HEK293 (cell line): Measurements from ENCODE around the gene ELOVL6.

ENCODE experiments used
- CTCF ChIA-PET: fragments of 350-600 bp; formaldehyde crosslinking; extraction: SDS; loops from one replicate; lab custom pipeline; 2021; ENCODE audit warnings: antibody characterized with exemption; lab: Yijun Ruan, JAX
- POLR2A ChIA-PET: fragments of 300-600 bp; formaldehyde crosslinking; extraction: SDS; loops from one replicate; lab custom pipeline; 2020; ENCODE audit warnings: antibody characterized with exemption, inconsistent platforms; lab: Yijun Ruan, JAX
- H3K27ac ChIP-seq: fragments of 200-500 bp; sonication (Bioruptor generic); 2 replicates; pipeline ENCODE4 v1.5.1; 2014; ENCODE audit warnings: low read depth, low read length, control low read depth, inconsistent platforms; ENCODE audit errors: extremely low read depth
- H3K36me3 ChIP-seq, 2 experiments: fragments of 200-500 bp in 1 of 2; sonication (Bioruptor generic) in 1 of 2; 1 replicate in 1 of 2; 2 replicates in 1 of 2; pipeline ENCODE4 v1.5.1; 2014 to 2017; ENCODE audit warnings: inconsistent platforms in 2 of 2, low read length in 2 of 2; ENCODE audit not compliant: control insufficient read depth in 2 of 2, insufficient read depth in 1 of 2
- H3K4me1 ChIP-seq: fragments of 200-500 bp; sonication (Bioruptor generic); 2 replicates; pipeline ENCODE4 v1.5.1; 2014; ENCODE audit warnings: mild to moderate bottlenecking, low read length, inconsistent platforms; ENCODE audit not compliant: control insufficient read depth, insufficient read depth
- H3K4me3 ChIP-seq: 2 replicates; pipeline ENCODE4 v1.5.1; 2011; ENCODE audit warnings: low read depth, mild to moderate bottlenecking, control low read depth, low read length, moderate library complexity
- H3K9me3 ChIP-seq: fragments of 200-500 bp; sonication (Bioruptor generic); 2 replicates; pipeline ENCODE4 v1.5.1; 2014; ENCODE audit warnings: low read depth, low read length, inconsistent platforms; ENCODE audit not compliant: control insufficient read depth, insufficient read depth
- GFI1B ChIP-seq: fragments of 450-650 bp; formaldehyde crosslinking; IDR thresholded peaks from 2 replicates; pipeline ENCODE4 v1.5.1; 2016; ENCODE audit warnings: missing biosample characterization, missing genetic modification characterization
- KLF9 ChIP-seq: fragments of 450-650 bp; formaldehyde crosslinking; IDR thresholded peaks from 2 replicates; pipeline ENCODE4 v1.5.1; 2016; ENCODE audit warnings: missing biosample characterization, missing genetic modification characterization, low read depth
- SCRT2 ChIP-seq: fragments of 450-650 bp; formaldehyde crosslinking; IDR thresholded peaks from 2 replicates; pipeline ENCODE4 v1.5.1; 2016; ENCODE audit warnings: missing biosample characterization, missing genetic modification characterization
- ZBTB20 ChIP-seq: fragments of 450-650 bp; formaldehyde crosslinking; IDR thresholded peaks from 2 replicates; pipeline ENCODE4 v1.5.1; 2016; ENCODE audit warnings: missing biosample characterization, missing genetic modification characterization
- ZBTB48 ChIP-seq: fragments of 450-650 bp; formaldehyde crosslinking; IDR thresholded peaks from 2 replicates; pipeline ENCODE4 v1.5.1; 2016; ENCODE audit warnings: missing biosample characterization, missing genetic modification characterization
- ZEB2 ChIP-seq: fragments of 450-650 bp; formaldehyde crosslinking; IDR thresholded peaks from 2 replicates; pipeline ENCODE4 v1.5.1; 2016; ENCODE audit warnings: missing biosample characterization, missing genetic modification characterization
- ZFHX2 ChIP-seq: fragments of 450-650 bp; formaldehyde crosslinking; conservative IDR thresholded peaks from 2 replicates; pipeline ENCODE4 v1.5.1; 2016; ENCODE audit warnings: missing biosample characterization, missing genetic modification characterization
- ZIC2 ChIP-seq: fragments of 450-650 bp; formaldehyde crosslinking; IDR thresholded peaks from 2 replicates; pipeline ENCODE4 v1.5.1; 2016; ENCODE audit warnings: missing biosample characterization, missing genetic modification characterization
- ZNF140 ChIP-seq: fragments of 450-650 bp; formaldehyde crosslinking; IDR thresholded peaks from 2 replicates; pipeline ENCODE4 v1.5.1; 2016; ENCODE audit warnings: missing biosample characterization, missing genetic modification characterization
- ZNF175 ChIP-seq: fragments of 450-650 bp; formaldehyde crosslinking; IDR thresholded peaks from 2 replicates; pipeline ENCODE4 v1.5.1; 2016; ENCODE audit warnings: missing biosample characterization, missing genetic modification characterization
- ZNF211 ChIP-seq: fragments of 450-650 bp; formaldehyde crosslinking; IDR thresholded peaks from 2 replicates; pipeline ENCODE4 v1.5.1; 2016; ENCODE audit warnings: low read depth, missing biosample characterization, missing genetic modification characterization
- ZNF311 ChIP-seq: fragments of 450-650 bp; formaldehyde crosslinking; IDR thresholded peaks from 2 replicates; pipeline ENCODE4 v1.5.1; 2017; ENCODE audit warnings: missing biosample characterization, missing genetic modification characterization, borderline replicate concordance
- ZNF341 ChIP-seq: fragments of 450-650 bp; formaldehyde crosslinking; IDR thresholded peaks from 2 replicates; pipeline ENCODE4; 2016; ENCODE audit warnings: low read depth, missing biosample characterization, missing genetic modification characterization
- ZNF416 ChIP-seq: fragments of 450-650 bp; formaldehyde crosslinking; IDR thresholded peaks from 2 replicates; pipeline ENCODE4 v1.5.1; 2016; ENCODE audit warnings: missing biosample characterization, missing genetic modification characterization
- ZNF48 ChIP-seq: fragments of 450-650 bp; formaldehyde crosslinking; IDR thresholded peaks from 2 replicates; pipeline ENCODE4 v1.5.1; 2016; ENCODE audit warnings: missing biosample characterization, missing genetic modification characterization
- ZNF555 ChIP-seq: fragments of 450-650 bp; formaldehyde crosslinking; conservative IDR thresholded peaks from 2 replicates; pipeline ENCODE4 v1.5.1; 2017; ENCODE audit warnings: missing biosample characterization, mild to moderate bottlenecking, missing genetic modification characterization, inconsistent platforms
- ZNF561 ChIP-seq: fragments of 450-650 bp; IDR thresholded peaks from 2 replicates; pipeline ENCODE4 v1.5.1; 2018; ENCODE audit warnings: missing biosample characterization, missing genetic modification characterization, borderline replicate concordance
- ZNF600 ChIP-seq: fragments of 450-650 bp; formaldehyde crosslinking; IDR thresholded peaks from 2 replicates; pipeline ENCODE4 v1.5.1; 2016; ENCODE audit warnings: missing biosample characterization, missing genetic modification characterization
- ZNF670 ChIP-seq: fragments of 450-650 bp; formaldehyde crosslinking; IDR thresholded peaks from 2 replicates; pipeline ENCODE4 v1.5.1; 2016; ENCODE audit warnings: missing biosample characterization, missing genetic modification characterization, low read depth
- TF ChIP-seq, protein P1 (sequence below): fragments of 450-650 bp; formaldehyde crosslinking; IDR thresholded peaks from 2 replicates; pipeline ENCODE4 v1.5.1; 2016; ENCODE audit warnings: missing biosample characterization, missing genetic modification characterization
- TF ChIP-seq, protein P2 (sequence below): fragments of 450-650 bp; formaldehyde crosslinking; IDR thresholded peaks from 2 replicates; pipeline ENCODE4 v1.5.1; 2017; ENCODE audit warnings: missing biosample characterization, missing genetic modification characterization
- TF ChIP-seq, protein P3 (sequence below): fragments of 450-650 bp; formaldehyde crosslinking; IDR thresholded peaks from 2 replicates; pipeline ENCODE4 v1.5.1; 2016; ENCODE audit warnings: missing biosample characterization, missing genetic modification characterization
- TF ChIP-seq, protein P4 (sequence below): fragments of 450-650 bp; formaldehyde crosslinking; IDR thresholded peaks from 2 replicates; pipeline ENCODE4; 2016; ENCODE audit warnings: missing biosample characterization, missing genetic modification characterization
- TF ChIP-seq, protein P5 (sequence below): fragments of 450-650 bp; formaldehyde crosslinking; IDR thresholded peaks from 2 replicates; pipeline ENCODE4 v1.5.1; 2016; ENCODE audit warnings: missing biosample characterization, missing genetic modification characterization
- TF ChIP-seq, protein P6 (sequence below): fragments of 450-650 bp; formaldehyde crosslinking; IDR thresholded peaks from 2 replicates; pipeline ENCODE4 v1.5.1; 2016; ENCODE audit warnings: missing biosample characterization, missing genetic modification characterization
- TF ChIP-seq, protein P7 (sequence below): IDR thresholded peaks from 2 replicates; pipeline ENCODE4 v1.6.1; 2011; ENCODE audit warnings: mild to moderate bottlenecking, low read depth, low read length, borderline replicate concordance

Gene ELOVL6

DNA sequence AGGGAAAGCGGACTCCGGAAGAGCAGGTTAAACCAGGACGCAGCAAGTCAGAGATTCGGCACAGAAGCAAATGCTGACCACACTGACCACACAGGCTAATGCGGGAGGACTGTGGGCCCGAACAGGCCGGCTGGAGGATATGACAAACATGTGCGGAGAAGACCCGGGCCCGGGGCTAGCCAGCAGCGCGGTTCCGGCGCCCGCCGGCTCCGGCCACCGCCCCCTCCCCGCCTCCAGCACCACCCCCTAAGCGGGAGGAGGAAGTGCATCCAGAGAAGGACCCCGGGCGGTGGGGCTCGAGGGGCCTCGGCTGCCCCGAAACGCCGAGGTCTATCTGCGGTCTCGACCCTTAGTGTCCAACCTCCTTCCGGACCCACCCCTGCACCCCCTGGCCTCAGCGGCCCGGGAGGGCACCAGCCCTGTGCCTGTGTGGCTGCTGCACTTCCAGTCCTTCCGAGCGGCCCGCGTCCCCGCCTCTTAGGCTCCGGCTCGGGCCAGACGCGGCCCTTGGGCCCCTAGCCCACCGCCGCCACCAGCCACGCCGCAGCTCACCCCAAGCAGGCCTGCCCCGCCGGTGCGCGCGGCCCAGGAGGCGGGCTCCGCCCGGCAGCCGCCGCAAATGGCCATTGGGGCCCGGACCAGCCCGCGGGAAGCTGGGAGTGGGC, 2.1 kb downstream of the ELOVL6 start (continued):
- no peak for TF ChIP-seq ZNF670 (tag by site-specific recombination)
- TF ChIP-seq, protein P1, sequence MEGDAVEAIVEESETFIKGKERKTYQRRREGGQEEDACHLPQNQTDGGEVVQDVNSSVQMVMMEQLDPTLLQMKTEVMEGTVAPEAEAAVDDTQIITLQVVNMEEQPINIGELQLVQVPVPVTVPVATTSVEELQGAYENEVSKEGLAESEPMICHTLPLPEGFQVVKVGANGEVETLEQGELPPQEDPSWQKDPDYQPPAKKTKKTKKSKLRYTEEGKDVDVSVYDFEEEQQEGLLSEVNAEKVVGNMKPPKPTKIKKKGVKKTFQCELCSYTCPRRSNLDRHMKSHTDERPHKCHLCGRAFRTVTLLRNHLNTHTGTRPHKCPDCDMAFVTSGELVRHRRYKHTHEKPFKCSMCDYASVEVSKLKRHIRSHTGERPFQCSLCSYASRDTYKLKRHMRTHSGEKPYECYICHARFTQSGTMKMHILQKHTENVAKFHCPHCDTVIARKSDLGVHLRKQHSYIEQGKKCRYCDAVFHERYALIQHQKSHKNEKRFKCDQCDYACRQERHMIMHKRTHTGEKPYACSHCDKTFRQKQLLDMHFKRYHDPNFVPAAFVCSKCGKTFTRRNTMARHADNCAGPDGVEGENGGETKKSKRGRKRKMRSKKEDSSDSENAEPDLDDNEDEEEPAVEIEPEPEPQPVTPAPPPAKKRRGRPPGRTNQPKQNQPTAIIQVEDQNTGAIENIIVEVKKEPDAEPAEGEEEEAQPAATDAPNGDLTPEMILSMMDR (tag by site-specific recombination): no peak
- TF ChIP-seq ZFHX2: no peak; the same call in 1 of the 2 replicates
- no peak for TF ChIP-seq ZNF140 (tag by site-specific recombination)
- TF ChIP-seq ZBTB48 (tag by site-specific recombination): no peak
- TF ChIP-seq ZIC2 (tag by site-specific recombination): no peak
- TF ChIP-seq KLF9: peak; percentile 84
- TF ChIP-seq ZBTB20 (tag by site-specific recombination): peak; percentile 76; the same call in 1 of the 2 replicates
- no peak for TF ChIP-seq ZNF311 (tag by site-specific recombination)
- TF ChIP-seq ZNF561 (tag by site-specific recombination): no peak; the same call in 1 of the 2 replicates
- TF ChIP-seq ZNF416 (tag by site-specific recombination): no peak
- TF ChIP-seq, protein P2, sequence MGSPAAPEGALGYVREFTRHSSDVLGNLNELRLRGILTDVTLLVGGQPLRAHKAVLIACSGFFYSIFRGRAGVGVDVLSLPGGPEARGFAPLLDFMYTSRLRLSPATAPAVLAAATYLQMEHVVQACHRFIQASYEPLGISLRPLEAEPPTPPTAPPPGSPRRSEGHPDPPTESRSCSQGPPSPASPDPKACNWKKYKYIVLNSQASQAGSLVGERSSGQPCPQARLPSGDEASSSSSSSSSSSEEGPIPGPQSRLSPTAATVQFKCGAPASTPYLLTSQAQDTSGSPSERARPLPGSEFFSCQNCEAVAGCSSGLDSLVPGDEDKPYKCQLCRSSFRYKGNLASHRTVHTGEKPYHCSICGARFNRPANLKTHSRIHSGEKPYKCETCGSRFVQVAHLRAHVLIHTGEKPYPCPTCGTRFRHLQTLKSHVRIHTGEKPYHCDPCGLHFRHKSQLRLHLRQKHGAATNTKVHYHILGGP (tag by site-specific recombination): no peak
- TF ChIP-seq, protein P3, sequence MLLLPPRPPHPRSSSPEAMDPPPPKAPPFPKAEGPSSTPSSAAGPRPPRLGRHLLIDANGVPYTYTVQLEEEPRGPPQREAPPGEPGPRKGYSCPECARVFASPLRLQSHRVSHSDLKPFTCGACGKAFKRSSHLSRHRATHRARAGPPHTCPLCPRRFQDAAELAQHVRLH: no peak
- TF ChIP-seq GFI1B (tag by site-specific recombination): no peak
- TF ChIP-seq ZNF555 (tag by site-specific recombination): no peak
- TF ChIP-seq SCRT2: no peak; the same call in 1 of the 2 replicates
- 0 out of 2 replicates have a peak, but pooled peaks have one; percentile 39 for TF ChIP-seq ZEB2 (tag by site-specific recombination)
- TF ChIP-seq ZNF341 (tag by site-specific recombination): peak; percentile 70
- TF ChIP-seq ZNF600: 0 out of 2 replicates have a peak, but pooled peaks have one; percentile 45
- TF ChIP-seq, protein P4, sequence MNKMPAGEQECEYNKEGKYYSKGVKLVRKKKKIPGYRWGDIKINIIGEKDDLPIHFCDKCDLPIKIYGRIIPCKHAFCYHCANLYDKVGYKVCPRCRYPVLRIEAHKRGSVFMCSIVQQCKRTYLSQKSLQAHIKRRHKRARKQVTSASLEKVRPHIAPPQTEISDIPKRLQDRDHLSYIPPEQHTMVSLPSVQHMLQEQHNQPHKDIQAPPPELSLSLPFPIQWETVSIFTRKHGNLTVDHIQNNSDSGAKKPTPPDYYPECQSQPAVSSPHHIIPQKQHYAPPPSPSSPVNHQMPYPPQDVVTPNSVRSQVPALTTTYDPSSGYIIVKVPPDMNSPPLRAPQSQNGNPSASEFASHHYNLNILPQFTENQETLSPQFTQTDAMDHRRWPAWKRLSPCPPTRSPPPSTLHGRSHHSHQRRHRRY (tag by site-specific recombination): no peak
- TF ChIP-seq, protein P5, sequence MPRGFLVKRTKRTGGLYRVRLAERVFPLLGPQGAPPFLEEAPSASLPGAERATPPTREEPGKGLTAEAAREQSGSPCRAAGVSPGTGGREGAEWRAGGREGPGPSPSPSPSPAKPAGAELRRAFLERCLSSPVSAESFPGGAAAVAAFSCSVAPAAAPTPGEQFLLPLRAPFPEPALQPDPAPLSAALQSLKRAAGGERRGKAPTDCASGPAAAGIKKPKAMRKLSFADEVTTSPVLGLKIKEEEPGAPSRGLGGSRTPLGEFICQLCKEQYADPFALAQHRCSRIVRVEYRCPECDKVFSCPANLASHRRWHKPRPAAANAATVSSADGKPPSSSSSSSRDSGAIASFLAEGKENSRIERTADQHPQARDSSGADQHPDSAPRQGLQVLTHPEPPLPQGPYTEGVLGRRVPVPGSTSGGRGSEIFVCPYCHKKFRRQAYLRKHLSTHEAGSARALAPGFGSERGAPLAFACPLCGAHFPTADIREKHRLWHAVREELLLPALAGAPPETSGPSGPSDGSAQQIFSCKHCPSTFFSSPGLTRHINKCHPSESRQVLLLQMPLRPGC (tag by site-specific recombination): no peak
- TF ChIP-seq, all 188 proteins: peak for 19

DNA sequence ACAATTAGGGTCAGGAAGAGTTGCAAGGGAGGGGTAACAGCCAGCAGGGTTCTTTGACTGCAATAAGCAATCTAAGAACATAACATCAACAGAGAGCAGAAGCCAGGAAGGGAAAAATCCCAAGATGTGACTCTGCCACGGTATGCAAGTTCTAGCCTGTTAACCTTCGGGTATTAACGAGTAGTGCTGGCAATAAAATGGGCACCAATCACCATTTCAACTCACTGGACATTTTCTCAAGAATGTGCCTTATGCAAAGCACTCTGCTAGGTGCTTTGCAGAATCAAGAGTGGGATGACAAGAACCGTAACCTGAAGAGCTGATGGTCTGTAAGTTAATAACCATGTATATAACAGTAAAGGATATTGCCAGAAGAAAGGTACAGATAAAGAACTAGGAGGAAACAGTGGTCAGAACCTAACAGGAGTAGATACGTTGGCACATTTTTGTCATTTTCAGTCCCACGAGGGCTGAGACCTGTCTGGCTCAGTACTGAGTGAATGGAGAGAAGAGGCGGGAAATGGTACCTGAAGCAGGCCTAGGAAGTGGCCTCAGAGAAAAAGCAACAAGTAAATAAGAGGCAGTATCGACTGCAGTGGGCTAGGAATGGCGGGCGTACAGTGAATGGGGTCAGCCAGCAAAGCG, 2.7 kb downstream of the ELOVL6 start:
- Histone ChIP-seq H3K4me3 (peak overlapping the region; percentile 69), H3K27ac (peak overlapping the region; percentile 84), H3K36me3 (peaks cover 0 to 3% of the 10 kb centered on the region in 2 experiments; a peak in 2 of 3 replicates), H3K4me1 (no peaks in the 10 kb centered on the region), H3K9me3 (no peaks in the 10 kb centered on the region)
- CTCF ChIA-PET: no interaction called here
- POLR2A ChIA-PET: no interaction called here
- no peak for TF ChIP-seq ZNF175 (tag by site-specific recombination)
- no peak for TF ChIP-seq ZNF48
- peak; percentile 99 for TF ChIP-seq SCRT2
- TF ChIP-seq, protein P6, sequence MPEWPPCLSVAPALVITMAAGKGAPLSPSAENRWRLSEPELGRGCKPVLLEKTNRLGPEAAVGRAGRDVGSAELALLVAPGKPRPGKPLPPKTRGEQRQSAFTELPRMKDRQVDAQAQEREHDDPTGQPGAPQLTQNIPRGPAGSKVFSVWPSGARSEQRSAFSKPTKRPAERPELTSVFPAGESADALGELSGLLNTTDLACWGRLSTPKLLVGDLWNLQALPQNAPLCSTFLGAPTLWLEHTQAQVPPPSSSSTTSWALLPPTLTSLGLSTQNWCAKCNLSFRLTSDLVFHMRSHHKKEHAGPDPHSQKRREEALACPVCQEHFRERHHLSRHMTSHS: no peak
- TF ChIP-seq, protein P7, sequence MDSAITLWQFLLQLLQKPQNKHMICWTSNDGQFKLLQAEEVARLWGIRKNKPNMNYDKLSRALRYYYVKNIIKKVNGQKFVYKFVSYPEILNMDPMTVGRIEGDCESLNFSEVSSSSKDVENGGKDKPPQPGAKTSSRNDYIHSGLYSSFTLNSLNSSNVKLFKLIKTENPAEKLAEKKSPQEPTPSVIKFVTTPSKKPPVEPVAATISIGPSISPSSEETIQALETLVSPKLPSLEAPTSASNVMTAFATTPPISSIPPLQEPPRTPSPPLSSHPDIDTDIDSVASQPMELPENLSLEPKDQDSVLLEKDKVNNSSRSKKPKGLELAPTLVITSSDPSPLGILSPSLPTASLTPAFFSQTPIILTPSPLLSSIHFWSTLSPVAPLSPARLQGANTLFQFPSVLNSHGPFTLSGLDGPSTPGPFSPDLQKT: no peak
- TF ChIP-seq ZNF211 (tag by site-specific recombination): no peak
